ENCODE measurements around the gene OLFM1.

DNA sequence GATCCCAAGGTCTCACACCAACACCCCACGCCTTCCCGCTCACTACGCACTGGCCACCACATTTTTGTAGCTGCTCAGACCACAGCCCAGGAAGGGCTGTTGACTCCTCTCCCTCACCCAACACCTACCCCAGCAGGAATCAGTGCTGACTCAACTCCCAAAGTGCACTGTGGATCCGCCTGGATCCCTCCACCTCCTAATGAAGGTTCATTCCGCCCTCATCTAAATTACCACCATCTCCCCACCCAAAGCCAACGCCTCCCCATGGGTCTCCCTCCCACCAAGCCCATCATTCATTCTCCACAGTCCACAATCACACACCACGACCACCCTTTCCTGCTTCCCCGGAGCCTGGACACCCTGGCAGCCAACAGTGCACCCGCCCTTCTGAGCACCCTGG lies 57.8 kb downstream of the OLFM1 start:
- TF ChIP-seq, protein P1, sequence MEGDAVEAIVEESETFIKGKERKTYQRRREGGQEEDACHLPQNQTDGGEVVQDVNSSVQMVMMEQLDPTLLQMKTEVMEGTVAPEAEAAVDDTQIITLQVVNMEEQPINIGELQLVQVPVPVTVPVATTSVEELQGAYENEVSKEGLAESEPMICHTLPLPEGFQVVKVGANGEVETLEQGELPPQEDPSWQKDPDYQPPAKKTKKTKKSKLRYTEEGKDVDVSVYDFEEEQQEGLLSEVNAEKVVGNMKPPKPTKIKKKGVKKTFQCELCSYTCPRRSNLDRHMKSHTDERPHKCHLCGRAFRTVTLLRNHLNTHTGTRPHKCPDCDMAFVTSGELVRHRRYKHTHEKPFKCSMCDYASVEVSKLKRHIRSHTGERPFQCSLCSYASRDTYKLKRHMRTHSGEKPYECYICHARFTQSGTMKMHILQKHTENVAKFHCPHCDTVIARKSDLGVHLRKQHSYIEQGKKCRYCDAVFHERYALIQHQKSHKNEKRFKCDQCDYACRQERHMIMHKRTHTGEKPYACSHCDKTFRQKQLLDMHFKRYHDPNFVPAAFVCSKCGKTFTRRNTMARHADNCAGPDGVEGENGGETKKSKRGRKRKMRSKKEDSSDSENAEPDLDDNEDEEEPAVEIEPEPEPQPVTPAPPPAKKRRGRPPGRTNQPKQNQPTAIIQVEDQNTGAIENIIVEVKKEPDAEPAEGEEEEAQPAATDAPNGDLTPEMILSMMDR (IDR thresholded peaks at IDR 0.05) = no peak
- TF ChIP-seq POLR2A (IDR thresholded peaks at IDR 0.05) = no peak

Measured in right lobe of liver (tissue), 4 donors.